Raji (cell line): ENCODE results near the gene APBA2.

Experiments
- POLR2A ChIP-seq: IDR thresholded peaks from 2 replicates; pipeline ENCODE4 v1.6.1; 2011; ENCODE audit warnings: low read depth, low read length, control low read depth; ENCODE audit not compliant: insufficient read depth

The APBA2 gene

GRCh38 chr15:28911310-28911931, 25.6 kb downstream of the APBA2 start:
- no peak for TF ChIP-seq POLR2A

DNA sequence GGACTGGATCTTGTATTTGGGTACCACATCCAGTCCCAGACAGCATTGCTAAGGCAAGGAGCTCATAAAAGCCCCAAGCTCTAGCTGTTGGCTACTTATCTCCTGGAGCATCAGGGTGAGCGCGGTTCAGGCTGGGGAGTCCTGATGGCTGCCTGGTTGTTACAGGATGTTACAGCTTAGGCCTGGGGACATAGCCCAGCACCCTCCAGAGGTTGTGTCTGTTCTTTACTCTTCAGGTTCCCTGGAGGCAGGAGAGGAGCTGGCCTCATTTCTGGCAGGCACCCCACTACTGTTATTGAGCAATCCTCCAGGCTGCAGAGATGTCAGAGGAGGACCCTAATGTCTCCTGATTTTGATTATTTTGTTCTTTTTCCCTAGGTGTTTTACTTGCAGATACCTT, 26.6 kb downstream of the APBA2 start:
- no peak for TF ChIP-seq POLR2A

DNA sequence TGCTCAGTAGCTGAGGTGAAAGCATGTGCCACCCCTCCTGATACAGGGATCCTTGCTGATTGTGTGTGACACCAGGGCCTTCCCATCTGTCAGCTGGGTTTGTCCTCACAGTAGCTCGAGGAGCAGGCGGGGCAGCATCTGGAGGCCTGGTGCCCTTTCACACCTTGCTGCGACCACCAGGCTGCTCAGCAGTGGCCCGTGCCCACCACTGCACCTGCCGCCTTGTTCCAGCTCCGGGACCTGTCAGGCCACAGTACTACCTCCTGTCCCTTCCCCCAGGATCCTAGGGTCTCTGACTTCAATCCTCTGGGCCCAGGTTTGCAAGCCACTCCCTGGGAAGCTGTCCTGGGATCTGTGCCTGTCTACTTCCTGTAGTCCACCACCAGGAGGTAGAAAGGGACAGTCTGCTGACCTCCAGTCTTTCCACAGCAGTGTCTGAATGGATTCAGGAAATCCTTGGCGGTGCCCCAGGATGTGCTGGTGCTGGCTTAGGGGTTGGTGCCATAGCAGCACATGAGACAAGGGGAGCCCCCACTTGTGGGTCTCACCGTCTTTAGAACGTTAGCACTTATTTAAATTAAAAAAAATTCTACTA, 27.5 kb downstream of the APBA2 start:
- no peak for TF ChIP-seq POLR2A

DNA sequence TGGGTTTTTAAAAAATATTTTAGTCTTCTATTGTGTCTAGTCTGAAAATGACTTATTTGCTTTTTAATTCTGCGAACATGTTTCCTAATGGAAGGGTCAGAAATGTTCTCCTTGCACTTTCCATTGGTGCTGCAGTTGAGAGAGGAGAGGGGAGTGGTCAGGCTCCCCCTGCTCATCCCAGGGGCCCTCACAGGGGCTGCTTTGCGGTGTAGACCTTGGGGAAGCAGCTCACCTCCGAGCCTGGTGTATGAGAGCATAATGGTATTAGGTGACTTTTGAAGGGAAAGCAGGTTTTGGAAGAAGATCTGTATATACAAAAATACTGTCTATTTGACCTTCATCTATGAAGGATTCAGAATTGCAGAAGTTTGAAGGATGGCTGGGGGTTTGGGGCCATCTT, 28.3 kb downstream of the APBA2 start:
- no peak for TF ChIP-seq POLR2A

DNA sequence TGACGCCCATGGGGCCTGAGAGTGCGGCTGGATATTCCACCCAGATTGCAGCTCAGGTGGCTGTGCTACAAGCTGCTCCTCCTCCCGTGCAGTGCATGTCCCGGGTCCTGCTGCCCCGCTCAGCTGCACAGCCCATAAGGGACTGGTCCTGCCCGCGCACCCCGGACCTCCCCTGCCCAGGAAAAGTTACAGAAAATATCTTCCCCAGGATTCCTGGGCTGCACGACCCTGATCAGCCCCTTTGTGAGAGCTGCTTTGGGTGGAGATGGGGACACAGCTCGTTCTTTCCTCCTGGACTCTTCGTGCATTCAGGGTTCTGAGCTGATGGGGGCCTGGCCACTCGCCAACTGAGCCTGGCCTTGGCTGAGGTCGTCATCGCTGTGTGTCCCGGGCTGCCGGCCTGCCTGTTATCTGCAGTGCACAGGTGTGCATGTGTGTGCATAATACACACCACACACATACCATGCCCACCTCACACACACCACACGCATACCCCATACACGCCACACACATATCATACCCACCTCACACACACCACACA, 28.8 kb downstream of the APBA2 start:
- TF ChIP-seq POLR2A: no peak

DNA sequence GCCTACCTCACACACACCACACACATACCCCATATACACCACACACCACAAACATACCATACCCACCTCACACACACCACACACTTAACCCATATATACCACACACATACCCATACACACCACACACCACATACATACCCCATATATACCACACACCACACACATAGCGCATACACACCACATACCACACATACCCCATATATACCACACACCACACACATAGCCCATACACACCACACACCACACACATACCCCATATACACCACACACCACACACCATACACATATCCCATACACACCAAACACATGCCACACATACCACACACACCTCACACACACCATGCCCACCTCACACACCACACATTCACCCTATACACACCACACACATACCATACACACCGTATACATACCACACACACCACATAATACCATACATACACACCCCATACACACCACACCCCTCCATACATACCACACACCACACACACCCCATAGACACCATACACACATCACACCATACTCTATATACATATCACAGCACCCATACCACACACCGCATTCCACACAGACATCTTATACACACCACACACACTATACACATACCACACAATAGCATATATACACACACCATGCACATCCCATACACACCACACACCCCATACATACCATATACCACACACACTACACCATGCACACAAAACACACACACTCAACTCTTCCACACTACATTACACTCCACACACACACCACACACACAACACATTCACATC, 29.5 kb downstream of the APBA2 start:
- TF ChIP-seq POLR2A: no peak

GRCh38 chr15:28915935-28916334, 30.2 kb downstream of the APBA2 start:
- no peak for TF ChIP-seq POLR2A

- no peak for TF ChIP-seq POLR2A
Observed at GRCh38 chr15:28917791-28918140, 32.0 kb downstream of the APBA2 start.

DNA sequence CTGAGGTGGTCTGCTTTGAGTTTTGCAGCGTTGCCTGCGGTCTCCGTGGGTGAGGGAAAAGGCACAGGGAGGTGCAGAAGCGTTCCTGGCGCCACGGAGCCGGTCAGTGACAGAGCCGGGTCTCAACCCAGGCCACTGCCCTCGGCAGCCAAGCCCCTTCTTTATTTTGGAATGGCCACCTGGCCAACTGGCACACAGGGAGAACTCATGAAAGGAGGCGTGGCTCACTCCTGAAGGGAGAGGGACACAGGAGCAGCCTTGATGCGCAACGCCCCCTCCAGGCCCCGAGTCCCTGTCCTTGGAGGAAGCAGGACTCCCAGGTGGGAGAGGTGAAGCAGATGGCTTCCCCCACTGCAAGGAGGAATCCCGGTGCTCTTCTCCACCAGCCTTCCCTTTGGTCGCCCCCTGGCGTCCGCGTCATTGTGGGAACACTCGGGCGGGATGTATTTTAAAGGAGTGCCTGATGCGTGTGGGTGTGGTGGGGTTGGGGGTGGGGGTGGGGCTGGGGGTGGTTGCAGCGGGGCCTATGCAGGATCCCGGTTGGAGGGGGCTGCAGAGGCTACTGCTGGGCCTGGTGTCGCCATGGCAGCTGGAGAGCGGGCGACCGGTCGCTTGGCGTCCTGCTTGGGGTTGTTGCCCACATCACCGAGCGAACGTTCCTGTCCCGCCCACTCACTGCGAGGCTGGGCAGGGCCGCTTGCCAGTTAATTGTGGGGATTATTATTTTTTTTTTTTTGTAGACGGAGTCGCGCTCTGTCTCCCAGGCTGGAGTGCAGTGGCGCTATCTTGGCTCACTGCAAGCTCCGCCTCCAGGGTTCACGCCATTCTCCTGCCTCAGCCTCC, 32.6 kb downstream of the APBA2 start:
- TF ChIP-seq POLR2A: no peak

DNA sequence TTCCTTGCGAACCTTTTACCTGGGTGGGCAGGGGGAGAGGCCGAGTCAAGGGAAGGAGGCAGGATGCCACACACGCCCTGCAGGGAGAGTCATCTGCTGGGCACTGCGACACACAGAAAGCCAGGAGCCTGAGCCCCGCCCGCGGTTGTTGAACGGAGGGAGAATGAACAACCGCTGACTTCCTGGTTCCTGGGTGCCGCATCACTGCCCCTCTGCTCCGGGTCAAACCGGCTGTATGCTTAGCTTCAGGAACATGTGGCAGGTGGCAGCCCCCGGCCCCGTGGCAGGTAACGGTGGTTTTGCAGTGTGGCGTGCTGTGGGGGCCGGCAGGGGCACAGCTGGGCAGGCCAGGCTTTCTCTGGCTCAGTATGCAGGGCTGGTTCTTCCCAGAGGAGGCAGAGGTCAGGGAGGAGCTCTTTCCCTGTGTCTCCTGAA, 33.4 kb downstream of the APBA2 start:
- TF ChIP-seq POLR2A: no peak

DNA sequence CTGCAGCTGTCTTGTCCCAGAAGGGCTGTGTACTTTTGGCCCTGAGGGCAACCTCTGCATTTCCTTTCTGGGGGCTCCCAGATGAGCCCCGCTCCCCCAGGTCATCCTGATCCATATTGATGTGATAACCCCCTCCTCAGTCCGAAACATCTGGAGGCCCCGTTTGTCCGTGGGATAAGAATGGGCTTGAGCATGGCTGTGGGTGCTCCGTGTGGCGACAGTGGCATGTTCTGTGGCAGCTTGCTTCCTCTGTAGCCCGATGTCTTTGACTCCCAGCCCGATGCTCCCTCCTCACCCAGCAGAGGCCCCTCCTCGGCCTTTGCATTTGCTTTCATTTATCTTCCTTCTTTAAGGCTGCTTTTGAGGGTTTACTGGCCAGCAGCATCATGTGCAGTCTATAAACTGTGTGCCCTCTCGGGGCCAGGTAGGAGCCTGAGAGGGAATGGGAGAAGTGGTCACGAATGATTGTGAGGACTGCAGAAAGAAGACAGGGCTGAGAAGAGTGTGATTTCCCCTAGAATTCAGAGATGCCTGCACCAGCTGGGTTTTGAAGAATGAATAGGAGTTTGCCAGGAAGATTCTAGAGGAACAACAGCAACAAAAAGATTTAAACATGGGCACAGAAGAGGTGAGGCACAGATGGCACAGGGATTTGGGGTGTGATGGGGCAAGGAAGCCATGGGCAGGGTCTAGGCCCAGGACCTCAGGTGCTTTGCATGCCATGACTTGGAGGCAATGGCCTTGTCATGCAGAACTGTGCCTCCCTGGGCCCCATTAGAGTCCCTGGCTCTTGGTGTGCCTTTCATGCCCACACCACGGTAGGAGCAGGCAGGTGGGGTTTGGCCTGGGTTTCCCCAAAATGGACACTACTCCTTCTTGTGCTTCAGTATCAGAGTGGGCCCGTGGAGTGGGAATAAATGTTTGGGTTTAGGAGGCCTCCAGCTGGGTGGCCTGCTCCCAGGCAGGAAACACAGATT, 34.2 kb downstream of the APBA2 start:
- no peak for TF ChIP-seq POLR2A

- TF ChIP-seq POLR2A: no peak
Observed at GRCh38 chr15:28920781-28921331, 35.1 kb downstream of the APBA2 start.

- no peak for TF ChIP-seq POLR2A
Observed at GRCh38 chr15:28921336-28921735, 35.6 kb downstream of the APBA2 start.
